Frontal cortex (tissue), 4 donors: Measurements from ENCODE around the gene TMEM184B. TPM values are rescaled to one million over a fixed set of nuclear protein-coding genes. Genes with fewer than 3 reads are reported as not detected.

Experiments
- DNase-seq, 2 donors: peaks; one replicate each; pipeline ENCODE4 v3.0.0; 2012; ENCODE audit warnings: low spot score in 2 of 2
- FAIRE-seq: peaks from 2 replicates; lab custom pipeline; 2012; peaks lifted over from hg19 to GRCh38; lab: Jason Lieb, UNC
- total RNA-seq: library from RNA; depleted of rRNA; stranded (reverse); fragments of >200 nt; gene quantifications from one replicate; pipeline ENCODE4 v1.2.3, GENCODE V29; 2014
- donor health status: control.
- donor health status: control.
- donor health status: control.

TMEM184B gene
- total RNA-seq, 1 donor from 2014 or later, result 6.9 TPM

GRCh38 chr22:38309614-38310517, 37.1 kb upstream of the TMEM184B start:
- no peak for FAIRE-seq
- no peak for DNase-seq

GRCh38 chr22:38308791-38309498, 36.1 kb upstream of the TMEM184B start:
- DNase-seq (no peak), FAIRE-seq (no peak)

GRCh38 chr22:38305471-38306448, 33.0 kb upstream of the TMEM184B start:
- FAIRE-seq (no peak), DNase-seq (no peak)

- DNase-seq (no peak), FAIRE-seq (no peak)
Measured at GRCh38 chr22:38304526-38304925, 31.7 kb upstream of the TMEM184B start.

- DNase-seq (no peak), FAIRE-seq (no peak)
Measured at GRCh38 chr22:38303974-38304373, 31.2 kb upstream of the TMEM184B start.

- FAIRE-seq (no peak), DNase-seq (no peak)
Measured at GRCh38 chr22:38302906-38303305, 30.1 kb upstream of the TMEM184B start.

- FAIRE-seq (no peak), DNase-seq (no peak)
Measured at GRCh38 chr22:38300946-38301345, 28.1 kb upstream of the TMEM184B start.

- DNase-seq, result no peak
- FAIRE-seq, result no peak
Measured at GRCh38 chr22:38300197-38300945, 27.6 kb upstream of the TMEM184B start.

- no peak for FAIRE-seq
Measured at GRCh38 chr22:38299770-38300102, 26.9 kb upstream of the TMEM184B start.

GRCh38 chr22:38298312-38299005, 25.6 kb upstream of the TMEM184B start:
- FAIRE-seq, result no peak

More at GRCh38 chr22:38299770-38300102, 26.9 kb upstream of the TMEM184B start:
- no peak for DNase-seq

GRCh38 chr22:38296372-38296771, 23.6 kb upstream of the TMEM184B start:
- FAIRE-seq (no peak), DNase-seq (no peak)

More at GRCh38 chr22:38298312-38299005, 25.6 kb upstream of the TMEM184B start:
- no peak for DNase-seq

- FAIRE-seq (no peak), DNase-seq (no peak)
Measured at GRCh38 chr22:38295863-38296262, 23.1 kb upstream of the TMEM184B start.

- FAIRE-seq (no peak), DNase-seq (no peak)
Measured at GRCh38 chr22:38295339-38295738, 22.5 kb upstream of the TMEM184B start.

GRCh38 chr22:38294193-38294592, 21.4 kb upstream of the TMEM184B start:
- FAIRE-seq (no peak), DNase-seq (no peak)

GRCh38 chr22:38292694-38293093, 19.9 kb upstream of the TMEM184B start:
- no peak for DNase-seq
- FAIRE-seq, result no peak

GRCh38 chr22:38291201-38291777, 18.5 kb upstream of the TMEM184B start:
- DNase-seq (no peak), FAIRE-seq (no peak)

GRCh38 chr22:38290347-38290746, 17.5 kb upstream of the TMEM184B start:
- DNase-seq, result no peak
- no peak for FAIRE-seq

GRCh38 chr22:38289583-38290082, 16.8 kb upstream of the TMEM184B start:
- DNase-seq (no peak), FAIRE-seq (no peak)
